ENCODE results near the gene SHISAL1. TPM values are rescaled to one million over a fixed set of nuclear protein-coding genes. Genes with fewer than 3 reads are reported as not detected.

The SHISAL1 gene
- total RNA-seq, 1 experiment from 2014 or later: 1.6 TPM

DNA sequence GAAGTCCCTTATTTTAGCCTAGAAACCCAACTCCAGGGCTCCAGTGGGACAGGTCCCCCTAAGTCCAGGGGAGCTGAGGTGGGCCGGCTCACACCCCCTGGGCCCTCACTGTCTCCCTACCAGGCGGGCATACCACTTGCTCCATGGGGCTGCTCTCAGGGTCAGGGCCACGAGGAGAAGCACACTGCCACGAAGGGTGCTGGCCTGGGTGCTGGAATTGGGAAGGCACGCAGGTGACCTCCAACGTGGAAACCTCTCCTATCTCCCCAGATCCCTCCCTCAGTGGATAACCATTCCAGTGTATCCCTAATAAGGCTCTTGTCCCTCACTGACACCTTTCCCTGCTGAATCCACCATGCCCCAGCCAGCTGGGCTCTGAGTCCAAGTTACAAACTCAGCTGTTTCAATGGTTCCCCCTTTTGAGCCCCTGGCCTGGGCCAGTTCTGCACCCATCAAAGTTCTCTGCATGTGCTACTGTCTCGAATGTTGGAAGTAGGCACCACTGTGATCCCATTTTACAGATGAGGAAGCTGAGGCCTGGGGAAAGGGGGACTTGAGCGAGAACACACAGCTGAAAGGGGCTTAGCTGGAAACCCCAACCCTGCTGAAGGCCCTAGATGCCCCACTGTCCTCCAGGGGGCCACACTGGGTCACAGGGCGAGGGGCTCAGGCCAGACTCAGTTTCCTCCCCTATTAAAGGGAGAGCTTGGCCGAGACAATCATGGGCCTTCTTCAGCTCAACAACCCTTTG lies 1.5 kb downstream of the SHISAL1 start:
- TF ChIP-seq, protein P1, sequence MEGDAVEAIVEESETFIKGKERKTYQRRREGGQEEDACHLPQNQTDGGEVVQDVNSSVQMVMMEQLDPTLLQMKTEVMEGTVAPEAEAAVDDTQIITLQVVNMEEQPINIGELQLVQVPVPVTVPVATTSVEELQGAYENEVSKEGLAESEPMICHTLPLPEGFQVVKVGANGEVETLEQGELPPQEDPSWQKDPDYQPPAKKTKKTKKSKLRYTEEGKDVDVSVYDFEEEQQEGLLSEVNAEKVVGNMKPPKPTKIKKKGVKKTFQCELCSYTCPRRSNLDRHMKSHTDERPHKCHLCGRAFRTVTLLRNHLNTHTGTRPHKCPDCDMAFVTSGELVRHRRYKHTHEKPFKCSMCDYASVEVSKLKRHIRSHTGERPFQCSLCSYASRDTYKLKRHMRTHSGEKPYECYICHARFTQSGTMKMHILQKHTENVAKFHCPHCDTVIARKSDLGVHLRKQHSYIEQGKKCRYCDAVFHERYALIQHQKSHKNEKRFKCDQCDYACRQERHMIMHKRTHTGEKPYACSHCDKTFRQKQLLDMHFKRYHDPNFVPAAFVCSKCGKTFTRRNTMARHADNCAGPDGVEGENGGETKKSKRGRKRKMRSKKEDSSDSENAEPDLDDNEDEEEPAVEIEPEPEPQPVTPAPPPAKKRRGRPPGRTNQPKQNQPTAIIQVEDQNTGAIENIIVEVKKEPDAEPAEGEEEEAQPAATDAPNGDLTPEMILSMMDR (IDR thresholded peaks at IDR 0.05; ENCODE audit: unreplicated experiment): no peak
- H3K4me1 Mint-ChIP-seq (ENCODE audit: insufficient read depth, unreplicated experiment): peaks cover 12% of the 10 kb centered on the region
- no peak overlapping the region for H3K4me3 Mint-ChIP-seq (ENCODE audit: unreplicated experiment)
- H3K27ac Mint-ChIP-seq (ENCODE audit: low read depth, unreplicated experiment): peak overlapping the region; percentile 49
- H3K9me3 Mint-ChIP-seq (ENCODE audit: unreplicated experiment): no peaks in the 10 kb centered on the region
- ChIA-PET POLR2A (no interaction called here), CTCF (interaction anchor here (0.9 kb wide), 1 partner anchor 14 kb away, joined by 5 read pairs; no protein-coding TSS in a partner anchor)
- H3K27me3 Mint-ChIP-seq (ENCODE audit: insufficient read depth, unreplicated experiment): no peaks in the 10 kb centered on the region
- intact Hi-C loops (cut with micrococcal nuclease): loop anchor here (5.0 kb wide), 1 partner anchor 51 kb away; no protein-coding TSS in a partner anchor
- BruUV-seq (replicated peaks): no TSS peak
- no peak for DNase-seq (ENCODE audit: unreplicated experiment)
- no peaks in the 10 kb centered on the region for H3K36me3 Mint-ChIP-seq (ENCODE audit: insufficient read depth, unreplicated experiment)

DNA sequence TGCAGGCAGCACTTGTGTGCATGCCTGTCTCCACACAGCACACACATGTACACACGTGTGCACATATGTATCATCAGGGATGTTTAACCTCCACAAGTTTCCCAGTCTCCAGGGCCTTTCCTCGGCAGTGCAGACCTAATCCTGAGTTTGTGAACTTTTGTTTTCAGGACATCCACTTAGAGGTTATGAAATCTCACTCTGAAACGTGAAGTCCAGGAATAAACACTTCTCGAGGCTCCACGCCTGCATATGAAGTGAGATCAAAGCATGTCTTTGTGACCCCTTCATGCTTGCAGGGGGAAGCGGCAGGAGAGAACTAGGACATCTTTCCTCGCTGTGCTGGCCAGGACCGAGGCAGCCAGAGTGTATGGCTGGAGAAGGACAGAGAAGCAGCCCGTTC lies 3.1 kb downstream of the SHISAL1 start:
- DNase-seq (ENCODE audit: unreplicated experiment): peak; percentile 20
- ChIA-PET POLR2A (interaction anchor here (0.6 kb wide), 1 partner anchor 29 kb away, joined by 4 read pairs; no protein-coding TSS in a partner anchor), CTCF (no interaction called here)
- no peaks in the 10 kb centered on the region for H3K36me3 Mint-ChIP-seq (ENCODE audit: insufficient read depth, unreplicated experiment)
- no peaks in the 10 kb centered on the region for H3K9me3 Mint-ChIP-seq (ENCODE audit: unreplicated experiment)
- peak overlapping the region; percentile 24 for H3K4me3 Mint-ChIP-seq (ENCODE audit: unreplicated experiment)
- H3K27me3 Mint-ChIP-seq (ENCODE audit: insufficient read depth, unreplicated experiment): no peaks in the 10 kb centered on the region
- peaks cover 12% of the 10 kb centered on the region for H3K4me1 Mint-ChIP-seq (ENCODE audit: insufficient read depth, unreplicated experiment)
- TF ChIP-seq, protein P1 (IDR thresholded peaks at IDR 0.05; ENCODE audit: unreplicated experiment): no peak
- intact Hi-C loops (cut with micrococcal nuclease): loop anchor here (1.0 to 5.0 kb wide), 2 partner anchors 53 to 116 kb away; no protein-coding TSS in a partner anchor
- BruUV-seq (replicated peaks): no TSS peak
- no peak overlapping the region for H3K27ac Mint-ChIP-seq (ENCODE audit: low read depth, unreplicated experiment)

DNA sequence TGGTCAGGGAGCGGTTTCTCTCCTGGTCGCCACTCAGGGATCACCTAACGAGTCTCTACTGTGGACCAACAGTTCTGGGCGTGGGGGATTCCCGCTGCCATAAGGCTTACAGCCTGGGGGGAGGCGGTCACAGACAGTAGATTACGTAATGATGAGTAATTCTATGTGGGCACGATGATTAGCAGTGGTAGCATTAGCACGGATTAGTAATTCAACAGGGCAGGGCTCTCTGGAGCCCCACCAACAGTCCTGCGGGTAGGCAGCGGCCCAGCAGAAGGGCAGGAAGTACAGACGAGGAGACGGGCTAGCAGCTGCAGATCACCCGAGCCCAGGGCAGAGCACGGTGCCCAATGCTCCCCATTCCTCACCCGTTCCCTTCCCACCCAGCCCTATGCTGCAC lies 3.6 kb downstream of the SHISAL1 start:
- no peak overlapping the region for H3K27ac Mint-ChIP-seq (ENCODE audit: low read depth, unreplicated experiment)
- peak; percentile 93 for DNase-seq (ENCODE audit: unreplicated experiment)
- ChIA-PET CTCF (no interaction called here), POLR2A (no interaction called here)
- no peaks in the 10 kb centered on the region for H3K9me3 Mint-ChIP-seq (ENCODE audit: unreplicated experiment)
- no peaks in the 10 kb centered on the region for H3K27me3 Mint-ChIP-seq (ENCODE audit: insufficient read depth, unreplicated experiment)
- intact Hi-C loops (cut with micrococcal nuclease): loop anchor here (1.0 kb wide), 1 partner anchor 116 kb away; no protein-coding TSS in a partner anchor
- H3K4me3 Mint-ChIP-seq (ENCODE audit: unreplicated experiment): peak overlapping the region; percentile 24
- TF ChIP-seq, protein P1 (IDR thresholded peaks at IDR 0.05; ENCODE audit: unreplicated experiment): no peak
- no TSS peak for BruUV-seq (replicated peaks)
- no peaks in the 10 kb centered on the region for H3K36me3 Mint-ChIP-seq (ENCODE audit: insufficient read depth, unreplicated experiment)
- H3K4me1 Mint-ChIP-seq (ENCODE audit: insufficient read depth, unreplicated experiment): peaks cover 12% of the 10 kb centered on the region

DNA sequence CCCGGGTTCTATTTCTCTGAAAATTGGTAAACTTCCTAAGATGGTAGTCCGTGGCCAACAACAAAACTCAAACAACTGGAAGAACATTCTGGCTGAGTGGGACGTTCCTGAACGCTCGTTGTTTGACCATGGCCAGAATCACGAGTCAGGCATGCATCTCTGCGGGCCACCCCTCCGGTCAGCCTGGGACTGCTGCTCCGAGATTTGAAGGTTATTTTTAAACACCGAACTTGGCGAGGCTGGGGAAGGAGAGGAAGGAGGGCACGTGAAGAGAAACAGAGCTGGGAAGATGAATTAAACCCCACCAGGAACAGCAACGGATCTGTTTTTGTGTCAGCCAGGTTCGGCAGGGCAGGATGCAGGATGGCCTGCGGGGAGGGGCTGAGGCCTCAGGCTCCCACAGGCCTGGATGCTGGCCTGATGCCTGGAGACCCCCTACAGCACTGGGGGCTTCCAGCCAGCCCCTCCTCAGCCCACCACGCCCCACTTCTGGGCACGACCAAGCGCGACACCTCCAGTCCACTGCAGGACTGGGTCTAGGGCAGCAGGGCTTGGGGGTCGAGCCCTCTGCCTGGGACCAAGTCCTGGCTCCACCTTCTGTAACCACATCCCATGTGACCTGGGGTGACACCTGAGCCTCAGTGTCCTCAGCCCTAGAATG lies 5.1 kb downstream of the SHISAL1 start:
- ChIA-PET CTCF (interaction anchor here (0.7 kb wide), 1 partner anchor 981 kb away, joined by 3 read pairs; no protein-coding TSS in a partner anchor), POLR2A (no interaction called here)
- no peaks in the 10 kb centered on the region for H3K9me3 Mint-ChIP-seq (ENCODE audit: unreplicated experiment)
- no peak overlapping the region for H3K27ac Mint-ChIP-seq (ENCODE audit: low read depth, unreplicated experiment)
- TF ChIP-seq, protein P1 (IDR thresholded peaks at IDR 0.05; ENCODE audit: unreplicated experiment): no peak
- DNase-seq (ENCODE audit: unreplicated experiment): no peak
- no peaks in the 10 kb centered on the region for H3K36me3 Mint-ChIP-seq (ENCODE audit: insufficient read depth, unreplicated experiment)
- no peaks in the 10 kb centered on the region for H3K27me3 Mint-ChIP-seq (ENCODE audit: insufficient read depth, unreplicated experiment)
- H3K4me1 Mint-ChIP-seq (ENCODE audit: insufficient read depth, unreplicated experiment): peaks cover 12% of the 10 kb centered on the region
- no TSS peak for BruUV-seq (replicated peaks)
- intact Hi-C loops (cut with micrococcal nuclease): no loop called here
- H3K4me3 Mint-ChIP-seq (ENCODE audit: unreplicated experiment): no peak overlapping the region
